ENCODE results near the gene GDF10. TPM values are rescaled to one million over a fixed set of nuclear protein-coding genes. Genes with fewer than 3 reads are reported as not detected.

GDF10 gene
- total RNA-seq, 2 experiments from 2014 or later: 1.4 to 1.5 TPM

DNA sequence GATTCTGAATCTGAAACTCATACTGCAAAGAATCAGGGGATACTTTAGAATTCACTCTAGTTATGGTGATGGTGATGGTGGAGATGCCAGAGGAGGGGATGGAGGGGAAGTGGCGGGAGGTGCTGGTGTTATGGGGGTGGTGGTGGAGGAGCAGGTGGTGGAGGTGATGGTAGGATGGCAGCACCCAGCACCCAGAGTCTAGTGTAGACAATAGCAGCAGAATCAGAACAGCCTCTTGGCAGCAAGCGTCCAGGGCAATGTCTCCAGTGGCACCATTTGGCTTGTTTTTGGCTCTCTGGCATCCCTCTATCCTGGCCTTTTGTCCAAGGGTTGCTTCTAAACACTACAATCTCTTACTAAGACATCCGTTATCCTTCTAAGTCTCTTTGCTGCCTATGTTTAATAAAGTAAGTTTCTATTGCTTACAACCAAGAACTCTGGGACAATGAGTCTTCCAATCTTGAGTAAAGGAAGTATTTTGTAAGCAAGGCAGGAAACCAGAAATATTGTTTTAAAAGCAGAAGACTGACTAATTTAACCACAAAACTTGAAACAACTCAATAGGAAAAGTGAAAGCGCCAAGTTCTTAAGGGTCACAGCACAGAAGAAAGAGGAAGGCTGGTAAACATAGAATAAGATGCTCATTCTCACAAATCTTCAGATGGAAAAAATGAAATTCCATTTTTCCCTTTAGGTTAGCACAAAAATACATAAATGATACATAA, 42.4 kb upstream of the GDF10 start:
- peak overlapping the region; percentile 88 for H3K27ac Mint-ChIP-seq
- no peak for DNase-seq
- POLR2A ChIA-PET: interaction anchor here (1.0 kb wide), 1 partner anchor 105 kb away, joined by 3 read pairs; no protein-coding TSS in a partner anchor
- peak; percentile 60 for ATAC-seq
- peaks cover 80% of the 10 kb centered on the region for H3K4me1 Mint-ChIP-seq (ENCODE audit: low read depth)
- TF ChIP-seq, protein P1, sequence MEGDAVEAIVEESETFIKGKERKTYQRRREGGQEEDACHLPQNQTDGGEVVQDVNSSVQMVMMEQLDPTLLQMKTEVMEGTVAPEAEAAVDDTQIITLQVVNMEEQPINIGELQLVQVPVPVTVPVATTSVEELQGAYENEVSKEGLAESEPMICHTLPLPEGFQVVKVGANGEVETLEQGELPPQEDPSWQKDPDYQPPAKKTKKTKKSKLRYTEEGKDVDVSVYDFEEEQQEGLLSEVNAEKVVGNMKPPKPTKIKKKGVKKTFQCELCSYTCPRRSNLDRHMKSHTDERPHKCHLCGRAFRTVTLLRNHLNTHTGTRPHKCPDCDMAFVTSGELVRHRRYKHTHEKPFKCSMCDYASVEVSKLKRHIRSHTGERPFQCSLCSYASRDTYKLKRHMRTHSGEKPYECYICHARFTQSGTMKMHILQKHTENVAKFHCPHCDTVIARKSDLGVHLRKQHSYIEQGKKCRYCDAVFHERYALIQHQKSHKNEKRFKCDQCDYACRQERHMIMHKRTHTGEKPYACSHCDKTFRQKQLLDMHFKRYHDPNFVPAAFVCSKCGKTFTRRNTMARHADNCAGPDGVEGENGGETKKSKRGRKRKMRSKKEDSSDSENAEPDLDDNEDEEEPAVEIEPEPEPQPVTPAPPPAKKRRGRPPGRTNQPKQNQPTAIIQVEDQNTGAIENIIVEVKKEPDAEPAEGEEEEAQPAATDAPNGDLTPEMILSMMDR (IDR thresholded peaks at IDR 0.05): no peak
- peak overlapping the region; percentile 55 for H3K4me3 Mint-ChIP-seq
- CTCF ChIA-PET: interaction anchor here (1.2 to 1.5 kb wide), 2 partner anchors 54 to 210 kb away, joined by 4 read pairs; no protein-coding TSS in a partner anchor
- peaks cover 5% of the 10 kb centered on the region for H3K9me3 Mint-ChIP-seq
- no peaks in the 10 kb centered on the region for H3K27me3 Mint-ChIP-seq
- H3K36me3 Mint-ChIP-seq (ENCODE audit: low read depth): peaks cover 21% of the 10 kb centered on the region
- intact Hi-C loops (cut with micrococcal nuclease): loop anchor here (5.0 kb wide), 1 partner anchor 50 kb away; no protein-coding TSS in a partner anchor

DNA sequence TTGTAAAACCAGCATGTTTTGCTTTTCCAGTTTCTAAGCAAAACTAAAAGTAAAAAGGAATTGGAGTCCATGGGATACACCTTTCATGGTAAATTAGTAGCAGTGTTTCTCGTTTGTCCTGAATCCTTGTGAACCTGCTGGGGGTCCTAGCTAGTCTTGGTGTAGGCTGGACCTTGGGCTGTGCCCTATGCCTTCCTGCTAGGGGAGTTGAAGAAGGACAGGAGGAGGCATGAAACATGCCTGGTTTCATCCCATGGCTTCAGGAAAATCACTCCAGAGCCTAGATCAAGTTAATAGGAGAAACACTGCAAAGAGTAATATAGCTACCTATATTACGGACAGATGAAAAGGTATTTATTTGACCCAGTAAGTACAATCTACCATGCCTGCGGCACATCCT, 41.1 kb upstream of the GDF10 start:
- Mint-ChIP-seq H3K9me3 (peaks cover 6% of the 10 kb centered on the region), H3K4me1 (ENCODE audit: low read depth) (peaks cover 89% of the 10 kb centered on the region), H3K27ac (peak overlapping the region; percentile 88), H3K4me3 (no peak overlapping the region), H3K27me3 (no peaks in the 10 kb centered on the region), H3K36me3 (ENCODE audit: low read depth) (peaks cover 26% of the 10 kb centered on the region)
- TF ChIP-seq, protein P1 (IDR thresholded peaks at IDR 0.05): no peak
- POLR2A ChIA-PET: no interaction called here
- ATAC-seq: no peak
- intact Hi-C loops (cut with micrococcal nuclease): loop anchor here (5.0 kb wide), 1 partner anchor 52 kb away; no protein-coding TSS in a partner anchor
- DNase-seq: no peak
- CTCF ChIA-PET: interaction anchor here (1.5 to 3.2 kb wide), 3 partner anchors 10 to 211 kb away, joined by 4 to 13 read pairs (median 6); no protein-coding TSS in a partner anchor

DNA sequence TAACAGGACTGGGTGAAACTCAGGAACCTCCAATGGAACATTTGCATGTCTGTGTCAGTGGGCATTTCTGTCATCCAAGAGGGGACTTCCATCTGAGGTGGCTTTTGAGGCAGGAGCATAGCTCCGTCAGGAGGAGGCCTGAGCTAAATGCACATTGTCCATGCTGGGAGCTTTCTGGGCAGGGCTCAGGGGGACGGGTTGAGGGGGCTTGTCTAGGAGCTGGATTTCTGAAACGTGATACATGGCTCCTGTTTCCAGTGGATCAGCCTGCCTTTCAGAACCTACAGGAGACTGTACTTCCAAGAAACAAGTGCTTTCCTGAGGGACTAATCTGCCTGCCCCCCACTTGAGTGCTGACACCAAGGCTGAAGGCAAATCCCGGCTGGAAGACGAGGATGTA, 40.5 kb upstream of the GDF10 start:
- H3K4me3 Mint-ChIP-seq: no peak overlapping the region
- peak overlapping the region; percentile 93 for H3K27ac Mint-ChIP-seq
- intact Hi-C loops (cut with micrococcal nuclease): loop anchor here (5.0 kb wide), 1 partner anchor 52 kb away; no protein-coding TSS in a partner anchor
- no peak for ATAC-seq
- H3K4me1 Mint-ChIP-seq (ENCODE audit: low read depth): peaks cover 93% of the 10 kb centered on the region
- CTCF ChIA-PET: interaction anchor here (1.0 to 3.2 kb wide), 5 partner anchors 10 to 212 kb away, joined by 4 to 13 read pairs (median 6); no protein-coding TSS in a partner anchor
- peaks cover 7% of the 10 kb centered on the region for H3K9me3 Mint-ChIP-seq
- POLR2A ChIA-PET: interaction anchor here (0.9 to 1.4 kb wide), 5 partner anchors 9 to 180 kb away, joined by 3 read pairs; no protein-coding TSS in a partner anchor
- H3K27me3 Mint-ChIP-seq: no peaks in the 10 kb centered on the region
- DNase-seq: no peak
- TF ChIP-seq, protein P1 (IDR thresholded peaks at IDR 0.05): no peak
- H3K36me3 Mint-ChIP-seq (ENCODE audit: low read depth): peaks cover 27% of the 10 kb centered on the region

DNA sequence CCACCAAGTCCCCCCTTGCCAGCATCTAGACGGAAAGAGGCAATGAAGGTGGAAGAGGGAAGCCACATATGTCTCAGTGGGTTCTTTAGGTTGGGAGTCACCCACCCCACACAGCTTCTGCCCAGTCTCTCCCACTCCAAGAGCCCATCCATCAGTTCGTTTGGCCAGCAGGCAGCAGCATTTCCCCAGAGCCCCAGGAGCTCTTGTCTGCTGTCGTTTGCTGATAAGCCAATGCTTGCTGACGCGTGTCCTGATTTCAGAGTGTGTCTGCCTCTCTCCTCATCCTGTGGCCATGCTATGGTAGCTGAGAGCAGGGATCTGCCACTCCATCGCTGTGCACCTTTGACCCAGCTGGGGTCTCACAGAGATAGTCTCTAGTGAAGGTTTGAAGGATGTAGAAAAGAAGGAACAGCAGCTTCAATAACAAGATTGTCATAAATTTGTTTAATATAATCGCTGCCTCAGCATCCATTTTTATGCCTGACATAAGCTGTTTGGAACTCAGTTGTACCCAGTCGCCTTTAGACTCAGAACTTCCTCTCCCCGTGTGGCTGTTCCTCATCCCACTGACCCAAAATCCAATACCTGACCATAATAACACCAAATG, 39.4 kb upstream of the GDF10 start:
- Mint-ChIP-seq H3K9me3 (peaks cover 7% of the 10 kb centered on the region), H3K36me3 (ENCODE audit: low read depth) (peaks cover 36% of the 10 kb centered on the region), H3K27me3 (no peaks in the 10 kb centered on the region), H3K4me1 (ENCODE audit: low read depth) (peaks cover 93% of the 10 kb centered on the region), H3K27ac (peak overlapping the region; percentile 93), H3K4me3 (peak overlapping the region; percentile 44)
- ATAC-seq (no peak), DNase-seq (peak; percentile 43)
- intact Hi-C loops (cut with micrococcal nuclease): no loop called here
- ChIA-PET CTCF (interaction anchor here (0.9 to 3.2 kb wide), 9 partner anchors 9 to 213 kb away, joined by 3 to 13 read pairs (median 5); no protein-coding TSS in a partner anchor), POLR2A (interaction anchor here (0.9 to 1.4 kb wide), 5 partner anchors 11 to 182 kb away, joined by 3 read pairs; no protein-coding TSS in a partner anchor)
- TF ChIP-seq, protein P1 (IDR thresholded peaks at IDR 0.05): no peak
